SH-SY5Y (cell line): ENCODE data around the gene FMNL2.

ENCODE experiments used
- GATA2 ChIP-seq: IDR thresholded peaks from 2 replicates; pipeline ENCODE4 v1.6.1; 2011; ENCODE audit warnings: mild to moderate bottlenecking, low read depth, low read length
- GATA3 ChIP-seq: IDR thresholded peaks from 2 replicates; pipeline ENCODE4 v1.6.1; 2011; ENCODE audit warnings: low read depth, mild to moderate bottlenecking, low read length, moderate library complexity

GRCh38 chr2:152559008-152559407, 224.0 kb downstream of the FMNL2 start:
- no peak for TF ChIP-seq GATA2
- no peak for TF ChIP-seq GATA3
